OCI-LY7 (cell line): ENCODE results near the gene FBN1.

ENCODE experiments used
- CTCF ChIP-seq: fragments of 200-600 bp; sonication (generic); conservative IDR thresholded peaks from 2 replicates; pipeline ENCODE4 v1.5.1; 2014; ENCODE audit warnings: mild to moderate bottlenecking, antibody characterized with exemption, low read length, moderate library complexity, mixed read lengths
- EZH2phosphoT487 ChIP-seq: fragments of 200-600 bp; sonication (generic); IDR thresholded peaks from 2 replicates; pipeline ENCODE4 v1.6.1; 2018; ENCODE audit warnings: low read depth, borderline replicate concordance, mild to moderate bottlenecking, mixed run types, antibody characterized with exemption, low read length, moderate library complexity, mixed read lengths

- no peak for TF ChIP-seq CTCF
- TF ChIP-seq EZH2phosphoT487: no peak
Observed at GRCh38 chr15:48595981-48596380, 49.5 kb downstream of the FBN1 start.
